ENCODE measurements around the gene TNRC6C.

TNRC6C gene

DNA sequence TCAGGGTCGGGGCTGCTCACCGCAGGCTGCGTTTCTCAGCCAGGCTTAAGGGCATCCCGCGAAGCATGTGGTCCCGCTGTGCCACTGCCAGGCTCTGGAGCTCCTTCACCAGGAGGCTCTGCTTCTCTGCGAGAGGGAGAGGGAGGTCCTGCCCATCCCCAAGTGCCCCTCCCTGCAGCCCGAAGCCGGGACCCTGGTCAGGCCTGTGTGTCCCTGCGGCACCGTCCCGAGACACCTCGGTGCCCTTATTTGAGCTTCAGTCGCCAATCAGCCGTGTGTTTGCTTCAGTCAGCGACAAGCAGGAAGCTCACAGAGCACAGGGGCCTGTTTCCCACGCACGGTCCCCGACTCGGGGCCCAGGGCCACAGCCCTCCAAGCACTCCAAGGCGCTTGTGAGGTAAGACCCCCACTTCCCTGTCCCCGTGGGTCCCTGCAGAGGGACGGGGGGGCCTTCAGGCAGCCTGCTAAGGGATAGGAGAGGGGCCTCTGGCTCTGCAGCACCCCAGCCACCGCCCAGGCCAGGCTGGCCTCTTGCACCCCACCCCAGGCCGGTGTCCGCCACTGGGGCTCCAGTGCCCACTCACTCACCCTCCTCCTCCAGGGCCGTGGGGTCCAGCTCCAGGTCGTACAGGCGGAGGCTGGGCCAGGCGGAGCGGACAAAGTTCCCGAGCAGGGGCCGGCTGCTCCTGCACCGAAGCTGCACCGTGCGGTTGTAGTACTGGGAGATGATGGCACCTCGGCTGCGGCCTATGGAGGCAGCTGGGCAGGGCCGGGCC, 166.8 kb downstream of the TNRC6C start:
- Histone ChIP-seq H3K4me3 (ENCODE audit: low read depth, low read length) (no peak overlapping the region), H3K9me3 (ENCODE audit: control insufficient read depth, insufficient read depth, low read depth, low read length) (no peaks in the 10 kb centered on the region), H3K36me3 (ENCODE audit: control insufficient read depth in 2 of 2, insufficient read depth in 1 of 2, low read length in 2 of 2) (peaks cover 7 to 21% of the 10 kb centered on the region in 2 experiments; a peak in 2 of 3 replicates), H3K27ac (ENCODE audit: extremely low read depth, low read depth, low read length) (no peak overlapping the region), H3K4me1 (ENCODE audit: control insufficient read depth, insufficient read depth, low read length) (peaks cover 6% of the 10 kb centered on the region; the same call in 1 of the 2 replicates)
- ChIA-PET CTCF (interaction anchor here (0.6 to 2.2 kb wide), 6 partner anchors 9 to 1169 kb away, joined by 3 to 8 read pairs (median 3); no protein-coding TSS in a partner anchor), POLR2A (interaction anchor here (1.5 kb wide), 1 partner anchor 61 kb away, joined by 3 read pairs; the partner anchor contains the start of genes AFMID and TK1)
- TF ChIP-seq FEZF1 (tag by site-specific recombination; IDR thresholded peaks at IDR 0.05) (no peak), ZNF670 (tag by site-specific recombination; IDR thresholded peaks at IDR 0.05; ENCODE audit: low read depth) (no peak), KLF9 (tag by site-specific recombination; IDR thresholded peaks at IDR 0.05; ENCODE audit: low read depth) (no peak), ZNF549 (tag by site-specific recombination; IDR thresholded peaks at IDR 0.05) (no peak), KLF16 (tag by site-specific recombination; IDR thresholded peaks at IDR 0.05) (no peak), OSR2 (tag by site-specific recombination; IDR thresholded peaks at IDR 0.05) (no peak), ZNF837 (tag by site-specific recombination; IDR thresholded peaks at IDR 0.05) (no peak)
- TF ChIP-seq, protein P1, sequence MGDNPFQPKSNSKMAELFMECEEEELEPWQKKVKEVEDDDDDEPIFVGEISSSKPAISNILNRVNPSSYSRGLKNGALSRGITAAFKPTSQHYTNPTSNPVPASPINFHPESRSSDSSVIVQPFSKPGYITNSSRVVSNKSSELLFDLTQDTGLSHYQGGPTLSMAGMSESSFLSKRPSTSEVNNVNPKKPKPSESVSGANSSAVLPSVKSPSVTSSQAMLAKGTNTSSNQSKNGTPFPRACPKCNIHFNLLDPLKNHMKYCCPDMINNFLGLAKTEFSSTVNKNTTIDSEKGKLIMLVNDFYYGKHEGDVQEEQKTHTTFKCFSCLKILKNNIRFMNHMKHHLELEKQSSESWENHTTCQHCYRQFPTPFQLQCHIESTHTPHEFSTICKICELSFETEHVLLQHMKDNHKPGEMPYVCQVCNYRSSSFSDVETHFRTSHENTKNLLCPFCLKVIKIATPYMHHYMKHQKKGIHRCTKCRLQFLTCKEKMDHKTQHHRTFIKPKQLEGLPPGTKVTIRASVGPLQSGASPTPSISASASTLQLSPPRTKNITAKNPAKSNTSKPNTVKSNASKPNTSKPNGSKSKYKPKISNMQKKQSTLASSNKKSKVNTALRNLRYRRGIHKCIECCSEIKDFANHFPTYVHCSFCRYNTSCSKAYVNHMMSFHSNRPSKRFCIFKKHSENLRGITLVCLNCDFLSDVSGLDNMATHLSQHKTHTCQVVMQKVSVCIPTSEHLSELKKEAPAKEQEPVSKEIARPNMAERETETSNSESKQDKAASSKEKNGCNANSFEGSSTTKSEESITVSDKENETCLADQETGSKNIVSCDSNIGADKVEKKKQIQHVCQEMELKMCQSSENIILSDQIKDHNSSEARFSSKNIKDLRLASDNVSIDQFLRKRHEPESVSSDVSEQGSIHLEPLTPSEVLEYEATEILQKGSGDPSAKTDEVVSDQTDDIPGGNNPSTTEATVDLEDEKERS (tag by site-specific recombination; IDR thresholded peaks at IDR 0.05) = no peak
- TF ChIP-seq, protein P2, sequence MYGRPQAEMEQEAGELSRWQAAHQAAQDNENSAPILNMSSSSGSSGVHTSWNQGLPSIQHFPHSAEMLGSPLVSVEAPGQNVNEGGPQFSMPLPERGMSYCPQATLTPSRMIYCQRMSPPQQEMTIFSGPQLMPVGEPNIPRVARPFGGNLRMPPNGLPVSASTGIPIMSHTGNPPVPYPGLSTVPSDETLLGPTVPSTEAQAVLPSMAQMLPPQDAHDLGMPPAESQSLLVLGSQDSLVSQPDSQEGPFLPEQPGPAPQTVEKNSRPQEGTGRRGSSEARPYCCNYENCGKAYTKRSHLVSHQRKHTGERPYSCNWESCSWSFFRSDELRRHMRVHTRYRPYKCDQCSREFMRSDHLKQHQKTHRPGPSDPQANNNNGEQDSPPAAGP (tag by site-specific recombination; IDR thresholded peaks at IDR 0.05) = no peak
- TF ChIP-seq, protein P3, sequence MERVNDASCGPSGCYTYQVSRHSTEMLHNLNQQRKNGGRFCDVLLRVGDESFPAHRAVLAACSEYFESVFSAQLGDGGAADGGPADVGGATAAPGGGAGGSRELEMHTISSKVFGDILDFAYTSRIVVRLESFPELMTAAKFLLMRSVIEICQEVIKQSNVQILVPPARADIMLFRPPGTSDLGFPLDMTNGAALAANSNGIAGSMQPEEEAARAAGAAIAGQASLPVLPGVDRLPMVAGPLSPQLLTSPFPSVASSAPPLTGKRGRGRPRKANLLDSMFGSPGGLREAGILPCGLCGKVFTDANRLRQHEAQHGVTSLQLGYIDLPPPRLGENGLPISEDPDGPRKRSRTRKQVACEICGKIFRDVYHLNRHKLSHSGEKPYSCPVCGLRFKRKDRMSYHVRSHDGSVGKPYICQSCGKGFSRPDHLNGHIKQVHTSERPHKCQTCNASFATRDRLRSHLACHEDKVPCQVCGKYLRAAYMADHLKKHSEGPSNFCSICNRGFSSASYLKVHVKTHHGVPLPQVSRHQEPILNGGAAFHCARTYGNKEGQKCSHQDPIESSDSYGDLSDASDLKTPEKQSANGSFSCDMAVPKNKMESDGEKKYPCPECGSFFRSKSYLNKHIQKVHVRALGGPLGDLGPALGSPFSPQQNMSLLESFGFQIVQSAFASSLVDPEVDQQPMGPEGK (tag by site-specific recombination; IDR thresholded peaks at IDR 0.05) = no peak
- TF ChIP-seq, protein P4, sequence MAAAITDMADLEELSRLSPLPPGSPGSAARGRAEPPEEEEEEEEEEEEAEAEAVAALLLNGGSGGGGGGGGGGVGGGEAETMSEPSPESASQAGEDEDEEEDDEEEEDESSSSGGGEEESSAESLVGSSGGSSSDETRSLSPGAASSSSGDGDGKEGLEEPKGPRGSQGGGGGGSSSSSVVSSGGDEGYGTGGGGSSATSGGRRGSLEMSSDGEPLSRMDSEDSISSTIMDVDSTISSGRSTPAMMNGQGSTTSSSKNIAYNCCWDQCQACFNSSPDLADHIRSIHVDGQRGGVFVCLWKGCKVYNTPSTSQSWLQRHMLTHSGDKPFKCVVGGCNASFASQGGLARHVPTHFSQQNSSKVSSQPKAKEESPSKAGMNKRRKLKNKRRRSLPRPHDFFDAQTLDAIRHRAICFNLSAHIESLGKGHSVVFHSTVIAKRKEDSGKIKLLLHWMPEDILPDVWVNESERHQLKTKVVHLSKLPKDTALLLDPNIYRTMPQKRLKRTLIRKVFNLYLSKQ (tag by site-specific recombination; IDR thresholded peaks at IDR 0.05; ENCODE audit: borderline replicate concordance) = no peak

DNA sequence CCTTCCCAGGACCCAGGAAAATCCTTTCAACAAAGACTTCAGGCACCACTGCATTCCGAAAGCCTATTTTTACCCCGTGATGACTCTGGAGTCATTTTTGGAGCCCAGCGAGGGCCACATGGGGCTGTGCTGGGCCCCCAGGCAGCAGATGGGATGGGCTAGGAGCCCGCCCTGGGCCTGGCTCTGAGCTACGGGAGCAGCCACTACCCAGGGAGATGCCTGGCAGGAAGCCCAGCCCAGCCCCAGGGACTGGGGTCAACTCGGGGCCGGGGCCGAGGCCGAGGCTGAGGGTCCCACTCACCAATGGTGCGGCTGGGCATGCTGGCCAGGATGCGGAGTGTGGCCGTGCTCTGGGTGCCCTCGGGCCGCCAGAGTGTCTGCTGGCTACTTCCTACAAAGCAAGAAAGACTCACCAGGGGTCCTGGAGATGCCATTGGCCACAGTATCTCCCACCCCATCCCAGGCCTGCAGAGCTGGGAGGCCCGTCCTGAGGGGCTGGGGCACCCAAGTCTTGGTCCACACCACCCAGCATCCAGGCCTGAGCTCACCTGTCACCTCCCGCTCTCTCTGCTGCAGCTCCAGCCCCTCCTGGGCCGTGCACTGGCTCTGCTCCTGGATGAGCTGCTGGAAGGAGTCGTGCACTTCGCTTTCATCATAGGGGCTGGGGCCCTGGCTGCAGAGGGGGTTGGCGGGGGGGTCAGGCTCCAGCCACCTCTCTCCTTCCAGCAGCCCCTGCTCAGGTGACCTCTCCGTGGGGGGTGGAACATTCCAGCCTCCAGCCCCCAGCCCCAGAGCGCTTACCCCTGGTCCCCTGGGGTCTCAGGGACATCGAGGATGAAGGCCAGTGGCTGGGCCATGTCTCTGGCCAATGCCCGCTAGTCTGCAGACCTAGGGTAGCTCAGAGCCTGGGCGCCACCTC, 167.7 kb downstream of the TNRC6C start:
- Histone ChIP-seq H3K27ac (ENCODE audit: extremely low read depth, low read depth, low read length) (no peak overlapping the region), H3K9me3 (ENCODE audit: control insufficient read depth, insufficient read depth, low read depth, low read length) (no peaks in the 10 kb centered on the region), H3K4me3 (ENCODE audit: low read depth, low read length) (no peak overlapping the region), H3K4me1 (ENCODE audit: control insufficient read depth, insufficient read depth, low read length) (peaks cover 6% of the 10 kb centered on the region; the same call in 1 of the 2 replicates), H3K36me3 (ENCODE audit: control insufficient read depth in 2 of 2, insufficient read depth in 1 of 2, low read length in 2 of 2) (peaks cover 7 to 21% of the 10 kb centered on the region in 2 experiments; a peak in 2 of 3 replicates)
- ChIA-PET POLR2A (interaction anchor here (0.5 to 0.9 kb wide), 2 partner anchors 13 to 25 kb away, joined by 5 to 9 read pairs; no protein-coding TSS in a partner anchor), CTCF (interaction anchor here (0.6 to 2.2 kb wide), 9 partner anchors 10 to 1170 kb away, joined by 3 to 13 read pairs (median 3); partner anchors contain the start of genes AFMID and TK1)
- TF ChIP-seq ZIC2 (tag by site-specific recombination; IDR thresholded peaks at IDR 0.05) (peak; percentile 76), ZNF223 (tag by site-specific recombination; IDR thresholded peaks at IDR 0.05) (no peak), GLIS2 (tag by site-specific recombination; IDR thresholded peaks at IDR 0.05) (peak; percentile 14; the same call in 1 of the 2 replicates), ZBTB8A (tag by site-specific recombination; IDR thresholded peaks at IDR 0.05) (peak; percentile 64; the same call in 1 of the 2 replicates)
- TF ChIP-seq, protein P3 (tag by site-specific recombination; IDR thresholded peaks at IDR 0.05) = 0 out of 2 replicates have a peak, but pooled peaks have one; percentile 14

All from HEK293 (cell line).